Effector CD8-positive, alpha-beta T cell (primary cell): ENCODE measurements around the gene CACNB4.
"Not testable (repeated sequence)": the region's sequence is repeated elsewhere in the genome, so short reads cannot be mapped to it uniquely, and the experiment has no call there.

Experiments
- DNase-seq: peaks from one replicate; lab custom pipeline; 2025; lab: John Stamatoyannopoulos, UW

CACNB4 gene

DNA sequence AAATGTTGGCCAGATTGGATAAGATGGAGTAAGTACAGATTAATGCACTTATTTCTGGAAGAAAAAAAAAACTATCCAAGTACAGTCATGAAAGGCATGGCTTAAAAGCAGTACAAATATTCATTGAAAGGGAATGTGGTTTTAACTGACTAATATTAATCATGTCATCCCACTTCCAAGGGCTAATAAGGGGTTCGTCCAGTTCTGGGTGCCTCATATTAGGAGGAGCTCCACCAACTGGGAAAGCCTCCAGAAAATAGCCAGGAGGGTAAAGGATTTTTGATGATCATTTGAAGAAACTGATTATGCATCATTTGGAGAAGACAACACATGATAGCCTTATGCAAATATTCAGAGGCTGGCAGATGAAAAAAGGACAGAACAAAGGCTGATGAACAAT lies 155.4 kb downstream of the CACNB4 start:
- no peak for DNase-seq

DNA sequence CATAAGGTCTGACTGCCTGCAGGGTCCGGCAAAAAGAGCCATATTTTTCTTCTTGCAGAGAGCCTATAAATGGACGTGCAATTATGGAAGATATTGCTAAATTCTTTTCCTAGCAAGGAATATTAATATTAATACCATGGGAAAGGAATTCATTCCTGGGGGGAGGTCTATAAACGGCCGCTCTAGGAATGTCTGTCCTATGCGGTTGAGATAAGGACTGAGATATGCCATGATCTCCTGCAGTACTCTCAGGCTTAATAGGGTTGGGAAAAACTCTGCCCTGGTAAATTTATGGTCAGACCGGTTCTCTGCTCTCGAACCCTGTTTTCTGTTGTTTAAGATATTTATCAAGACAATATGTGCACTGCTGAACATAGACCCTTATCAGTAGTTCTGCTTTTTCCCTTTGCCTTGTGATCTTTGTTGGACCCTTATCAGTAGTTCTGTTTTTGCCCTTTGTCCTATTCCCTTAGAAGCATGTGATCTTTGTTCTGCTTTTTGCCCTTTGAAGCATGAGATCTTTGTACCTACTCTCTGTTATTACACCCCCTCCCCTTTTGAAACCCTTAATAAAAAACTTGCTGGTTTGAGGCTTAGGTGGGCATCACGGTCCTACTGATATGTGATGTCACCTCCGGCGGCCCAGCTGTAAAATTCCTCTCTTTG lies 156.2 kb downstream of the CACNB4 start:
- DNase-seq, result not testable (repeated sequence)

DNA sequence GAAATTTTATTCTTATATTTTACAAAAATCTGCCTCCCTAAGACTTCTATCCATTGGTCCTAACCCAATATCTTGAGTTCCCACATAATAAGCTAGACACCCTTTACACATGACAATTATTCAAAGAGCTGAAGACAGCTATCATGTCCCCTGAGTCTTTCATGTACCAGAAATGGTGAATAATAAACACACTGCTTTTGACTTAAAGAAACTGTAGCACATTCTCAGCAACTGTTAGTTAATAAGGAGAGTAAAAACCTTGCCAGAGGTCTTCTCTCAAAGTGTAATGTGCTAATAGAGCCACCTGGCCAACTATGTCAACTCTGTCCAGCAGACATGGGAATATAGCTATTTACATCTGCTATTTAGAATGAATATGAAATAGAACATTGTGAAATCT lies 160.9 kb downstream of the CACNB4 start:
- no peak for DNase-seq

DNA sequence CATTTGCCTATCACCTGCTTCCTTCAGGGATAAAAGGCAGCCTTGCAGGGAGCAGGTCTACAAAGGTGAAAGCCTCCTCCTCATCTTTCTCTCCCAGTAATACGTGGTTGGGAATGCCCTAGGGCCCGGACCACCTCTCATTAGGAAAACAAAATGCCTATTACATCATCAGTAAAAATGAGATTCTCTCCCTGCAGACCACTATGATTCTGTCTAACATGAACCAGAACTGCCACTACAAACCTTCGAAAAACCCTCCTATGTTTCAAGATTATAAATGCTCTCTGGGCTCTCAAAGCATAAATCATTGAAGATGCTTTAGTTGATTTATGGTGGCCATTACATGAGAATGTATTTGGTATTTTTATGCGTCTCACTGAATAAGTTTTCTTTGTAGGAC lies 162.2 kb downstream of the CACNB4 start:
- DNase-seq, result no peak

DNA sequence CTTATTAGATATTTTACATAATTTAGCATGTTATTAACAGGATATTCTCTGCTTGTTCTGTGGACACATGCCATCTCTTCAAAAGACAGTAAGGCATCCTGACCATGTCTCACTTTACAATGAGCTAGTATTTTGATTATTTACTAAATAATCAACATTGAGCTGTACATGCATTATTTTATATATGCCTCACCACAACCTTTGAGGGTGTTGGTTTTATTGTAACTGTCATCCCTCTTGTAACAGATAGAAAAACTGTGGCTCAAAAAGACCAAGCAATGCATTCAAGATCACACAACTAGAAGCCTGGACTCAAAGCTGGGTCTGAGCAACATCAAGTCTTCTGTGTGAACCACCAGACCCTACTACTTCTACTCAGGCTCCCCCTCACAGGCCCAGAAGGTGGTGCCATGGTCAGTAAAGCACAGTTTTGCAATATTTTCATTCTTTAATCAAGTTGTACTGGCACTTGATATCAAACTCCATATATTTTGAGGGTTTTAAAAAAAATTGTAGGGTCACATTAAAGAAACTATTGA lies 165.5 kb downstream of the CACNB4 start:
- DNase-seq, result no peak

DNA sequence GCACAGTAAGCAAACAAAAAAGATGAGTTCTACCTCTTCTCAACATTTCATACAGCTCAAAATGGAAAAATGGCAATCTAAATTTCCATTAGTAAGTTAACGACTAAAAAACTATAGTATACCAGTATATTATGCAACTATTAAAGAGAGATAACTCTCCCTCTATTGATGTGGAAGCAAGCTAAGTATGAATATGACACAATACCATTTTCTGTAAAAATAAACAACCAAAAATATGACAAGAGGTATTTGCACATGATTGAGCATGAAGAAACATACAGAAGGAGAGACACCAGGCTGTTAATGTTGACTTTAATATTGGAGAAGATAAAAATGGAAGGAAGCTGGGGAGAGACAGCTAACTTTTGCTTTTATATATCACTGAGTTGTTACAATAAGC lies 167.1 kb downstream of the CACNB4 start:
- no peak for DNase-seq

DNA sequence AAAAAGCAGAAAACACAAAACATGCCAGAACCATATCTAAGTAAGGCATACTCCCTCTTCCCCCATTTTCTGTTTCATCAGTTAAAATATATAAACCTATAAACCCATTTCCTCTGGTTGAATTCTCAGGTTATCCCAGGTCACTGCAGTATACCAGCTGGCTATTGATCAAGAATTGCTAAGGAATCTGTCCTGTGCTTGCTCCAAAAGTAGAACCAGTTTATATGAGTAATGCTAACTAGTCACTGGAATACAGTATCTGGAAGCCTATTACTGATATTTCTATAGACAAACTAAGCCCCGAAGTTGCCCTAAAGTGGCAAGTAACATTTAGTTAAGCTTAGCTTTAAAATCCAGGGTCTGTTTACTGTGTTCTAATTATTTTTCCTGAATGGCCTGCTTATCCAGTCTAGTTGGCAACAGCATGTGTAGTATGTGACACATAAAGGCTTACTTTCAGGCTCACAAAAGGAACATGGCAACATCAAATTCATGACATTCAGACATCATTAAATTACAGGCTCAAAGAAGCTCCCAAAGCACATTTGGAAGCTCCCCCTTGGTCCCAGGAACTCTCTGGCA lies 167.7 kb downstream of the CACNB4 start:
- no peak for DNase-seq

DNA sequence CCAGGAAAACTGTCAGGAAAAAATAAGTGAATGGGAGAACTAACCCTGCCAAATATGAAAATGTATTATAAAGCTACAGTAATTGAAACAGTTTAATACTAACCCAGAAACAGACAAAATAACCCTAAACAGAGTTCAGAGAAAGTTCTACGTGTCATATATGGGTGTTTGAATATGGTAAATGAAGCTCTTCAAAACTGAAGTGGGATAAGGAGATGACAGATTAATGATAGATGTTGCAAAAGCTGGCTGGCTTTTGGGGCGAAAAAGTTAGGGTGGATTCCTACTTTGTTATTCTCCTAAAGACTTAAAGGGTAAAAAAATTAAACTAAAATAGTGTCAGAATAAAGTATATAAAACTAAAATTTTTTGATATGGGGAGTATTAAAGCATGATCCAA lies 168.8 kb downstream of the CACNB4 start:
- no peak for DNase-seq

DNA sequence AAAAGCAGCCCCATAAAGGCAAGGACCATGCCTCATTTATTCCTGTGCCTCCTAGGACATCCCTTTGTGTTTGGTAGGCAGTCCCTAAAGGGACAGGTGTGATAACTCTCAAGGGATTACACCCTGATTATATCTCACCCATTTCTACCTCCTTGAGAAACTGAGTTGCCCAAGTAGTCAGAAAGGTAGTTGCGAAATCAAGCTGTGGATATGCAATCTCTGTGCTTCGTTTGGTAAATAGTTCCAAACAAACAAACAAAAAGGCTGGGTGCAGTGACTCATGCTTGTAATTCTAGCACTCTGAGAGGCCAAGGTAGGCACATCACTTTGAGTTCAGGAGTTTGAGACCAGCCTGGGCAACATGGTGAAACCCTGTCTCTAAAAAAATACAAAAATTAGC lies 170.5 kb downstream of the CACNB4 start:
- no peak for DNase-seq

DNA sequence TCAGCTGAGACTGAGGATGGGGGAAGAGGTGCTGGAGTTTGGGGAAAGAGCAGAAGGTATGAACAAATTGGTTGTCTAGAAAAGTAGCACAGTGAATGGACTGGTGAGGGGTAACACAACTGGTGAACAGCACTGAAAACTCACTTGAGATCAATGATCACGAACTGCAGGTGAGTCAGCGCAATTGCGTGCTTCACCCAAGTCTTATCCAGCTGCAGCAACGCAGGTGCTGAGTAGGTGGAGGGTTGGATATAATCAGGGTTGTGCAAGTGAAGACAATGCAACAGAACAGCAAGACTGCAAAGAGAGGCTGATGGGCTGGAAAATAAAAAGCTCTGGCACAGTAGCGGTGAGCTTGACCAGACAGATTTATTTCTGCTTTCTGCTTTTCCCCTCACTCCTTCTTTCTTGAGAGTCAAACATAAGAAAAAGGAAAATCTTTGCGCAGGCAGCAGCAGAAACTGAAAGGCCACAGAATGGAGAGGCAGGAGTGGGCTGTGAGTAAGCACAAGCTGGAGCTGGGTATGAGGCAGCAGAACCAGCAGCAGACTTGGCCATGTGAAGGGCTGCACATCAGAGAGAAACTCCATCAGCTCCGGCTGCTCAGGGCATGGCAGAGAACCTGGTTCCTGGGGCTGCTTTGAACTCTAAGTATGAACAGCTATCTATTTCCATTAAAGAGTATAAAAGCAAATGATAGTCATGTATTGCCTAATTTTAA lies 171.2 kb downstream of the CACNB4 start:
- DNase-seq, result no peak

DNA sequence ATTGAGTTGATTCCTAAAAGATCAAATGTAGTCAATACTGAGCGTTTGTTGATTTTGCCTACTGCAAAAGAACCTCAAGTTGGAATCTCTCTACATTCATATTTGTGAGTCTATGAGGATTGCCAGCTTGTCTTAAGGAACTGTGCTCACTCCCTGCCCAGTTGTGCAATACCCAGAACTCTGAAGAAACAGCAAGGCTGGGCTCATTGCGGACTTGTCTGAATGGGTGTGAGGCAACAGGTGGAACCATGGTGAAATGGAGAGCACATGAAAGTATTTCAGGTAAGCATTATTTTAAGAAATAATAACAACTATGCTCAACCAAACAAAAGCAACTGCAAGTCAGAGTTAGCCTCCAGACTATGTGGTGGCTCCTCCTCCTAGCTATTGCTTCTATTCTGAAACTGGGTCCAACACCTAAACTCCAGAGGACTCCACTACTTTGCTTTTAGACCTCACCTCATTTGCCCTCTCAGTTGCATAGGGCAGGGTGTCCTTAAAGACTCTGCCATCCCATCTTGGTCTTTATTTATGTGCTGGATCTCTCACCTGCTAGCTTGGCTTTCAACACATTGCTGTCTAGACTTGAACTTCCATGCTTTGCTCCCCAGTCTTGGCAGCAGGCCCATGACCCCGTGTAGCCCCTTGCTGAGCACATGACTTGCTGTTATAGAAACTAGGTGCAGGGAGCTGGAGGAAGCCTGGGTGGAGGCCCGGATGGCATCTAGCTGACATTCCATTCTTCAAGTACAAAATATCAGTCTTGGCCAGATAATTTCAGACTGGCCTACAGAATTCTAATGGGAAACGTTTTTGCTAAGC lies 175.8 kb downstream of the CACNB4 start:
- no peak for DNase-seq

DNA sequence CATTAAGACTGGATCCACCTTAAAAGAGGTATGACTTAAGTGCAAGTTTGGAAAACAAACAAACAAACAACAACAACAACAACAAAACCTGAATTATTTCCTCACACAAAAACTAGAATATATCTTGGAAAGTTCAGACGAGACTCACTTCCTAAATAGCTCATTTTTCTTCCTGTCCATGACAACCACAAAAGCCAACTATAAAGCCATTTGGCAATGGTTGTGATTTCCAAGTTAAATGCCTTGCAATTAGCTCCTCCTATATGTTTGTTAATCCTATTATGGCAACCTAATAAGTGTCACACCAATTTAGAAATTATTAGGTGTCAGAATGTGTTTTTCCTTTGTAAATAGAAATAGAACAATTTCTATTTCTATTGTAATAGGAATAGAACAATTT lies 179.1 kb downstream of the CACNB4 start:
- no peak for DNase-seq

DNA sequence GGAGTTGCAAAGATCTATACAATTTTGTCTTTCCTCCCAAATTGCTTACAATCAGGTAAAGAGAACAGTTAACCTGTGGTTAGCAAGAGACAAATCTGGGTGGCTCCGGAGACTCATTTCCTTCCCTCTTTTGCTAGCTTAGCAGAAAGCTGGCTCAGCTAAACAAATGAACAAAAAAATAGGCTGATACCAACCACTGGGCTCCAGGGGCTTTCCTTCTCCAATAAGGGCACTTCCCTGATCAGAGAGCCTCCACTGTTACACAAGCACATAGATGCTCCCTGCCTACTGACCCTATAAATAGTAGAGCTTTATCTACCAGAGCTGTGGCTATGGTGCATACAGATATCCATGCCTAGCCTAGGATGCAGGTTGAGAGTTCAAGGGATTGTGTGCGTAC lies 180.5 kb downstream of the CACNB4 start:
- no peak for DNase-seq

DNA sequence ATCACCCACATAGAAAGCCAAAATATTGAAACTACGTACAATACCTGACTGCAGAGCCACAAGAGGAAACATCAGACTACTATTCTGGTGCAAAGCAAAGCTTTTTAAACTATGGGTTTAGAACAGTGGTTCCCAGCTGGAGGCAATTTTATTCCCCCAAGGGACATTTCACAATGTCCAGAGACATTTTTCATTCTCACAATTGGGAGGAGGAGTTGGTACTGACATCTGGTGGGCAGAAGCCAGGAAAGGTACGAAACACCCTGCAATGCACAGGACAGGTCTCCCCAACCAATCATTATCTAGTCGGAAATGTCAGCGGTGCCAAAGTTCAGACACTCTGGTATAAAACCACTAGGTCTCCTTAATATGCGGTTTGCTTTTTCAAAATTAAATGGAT lies 182.2 kb downstream of the CACNB4 start:
- no peak for DNase-seq

DNA sequence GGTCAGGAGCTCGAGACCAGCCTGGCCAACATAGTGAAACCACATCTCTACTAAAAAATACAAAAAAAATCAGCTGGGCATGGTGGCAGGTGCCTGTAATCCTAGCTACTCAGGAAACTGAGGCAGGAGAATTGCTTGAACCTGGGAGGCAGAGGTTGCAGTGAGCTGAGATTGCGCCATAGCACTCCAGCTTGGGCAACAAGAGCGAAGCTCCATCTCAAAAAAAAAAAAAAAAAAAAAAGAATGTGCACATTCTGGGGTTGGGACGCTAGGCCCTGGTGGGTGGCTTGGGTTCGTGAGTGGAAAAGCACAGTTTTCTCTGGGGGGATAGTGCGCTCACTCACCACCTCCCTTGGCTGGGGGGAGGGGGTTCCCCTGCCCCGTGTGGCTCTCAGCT lies 183.2 kb downstream of the CACNB4 start:
- not testable (repeated sequence) for DNase-seq

DNA sequence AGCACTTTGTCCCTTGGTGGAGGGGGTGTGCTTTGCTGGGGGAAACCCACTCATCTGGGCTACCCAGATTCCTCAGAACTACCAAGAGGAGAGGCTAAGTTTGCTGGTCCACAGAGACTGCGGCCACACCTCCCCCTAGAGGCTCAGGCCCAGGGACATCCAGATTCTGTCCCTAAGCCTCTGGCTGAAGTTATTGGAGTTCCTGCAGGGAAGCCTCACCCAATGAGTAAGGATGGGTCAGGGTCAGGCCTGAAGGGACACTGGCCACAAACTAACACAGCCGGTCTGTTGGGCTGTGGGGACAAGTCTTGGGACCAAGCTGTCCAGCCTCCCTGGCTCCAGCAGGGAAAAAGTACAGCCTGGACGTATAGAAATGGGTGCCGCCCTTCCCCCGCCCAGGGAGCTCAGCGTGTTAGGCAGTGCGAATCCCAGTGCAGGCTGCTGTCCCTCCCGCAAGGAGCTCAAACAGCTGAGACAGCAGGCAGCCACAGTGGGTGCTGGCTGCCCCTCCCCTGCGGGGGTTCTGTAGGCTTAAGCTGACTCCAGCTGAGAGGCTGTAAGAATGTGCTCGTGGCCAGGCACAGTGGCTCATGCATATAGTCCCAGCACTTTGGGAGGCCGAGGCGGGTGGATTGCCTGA lies 183.7 kb downstream of the CACNB4 start:
- DNase-seq, result no peak

DNA sequence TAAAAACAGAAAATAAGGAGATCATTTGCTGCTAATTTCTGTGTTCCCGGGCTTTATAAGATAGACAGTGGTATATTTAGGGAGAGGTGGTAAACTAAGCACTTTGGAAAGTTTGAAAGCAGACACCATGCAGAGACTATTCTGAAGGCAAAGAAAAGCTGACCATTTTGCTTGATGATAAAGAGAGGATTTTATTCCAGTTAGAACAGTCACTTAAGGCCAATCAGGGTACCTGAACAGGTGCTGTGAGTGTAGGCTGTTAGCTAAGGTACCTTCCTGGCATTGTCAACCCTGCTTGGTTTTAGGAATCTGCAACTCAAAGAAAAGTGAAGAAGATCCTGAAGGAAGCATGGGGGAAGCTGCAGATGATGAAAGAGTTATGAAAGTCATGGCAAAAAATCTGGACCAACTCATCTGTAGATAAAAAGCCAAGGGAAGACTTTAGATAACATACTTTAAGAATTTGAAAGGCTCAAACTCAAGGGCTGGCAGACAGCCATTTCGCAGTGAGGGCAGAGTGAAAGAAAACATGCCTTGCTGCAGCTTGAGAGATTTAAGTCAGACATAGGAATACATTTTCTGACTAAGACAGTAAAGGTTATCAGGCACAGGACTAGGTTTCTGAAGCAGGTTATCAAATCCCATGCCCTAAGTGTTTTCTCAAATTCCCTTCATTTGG lies 190.5 kb downstream of the CACNB4 start:
- no peak for DNase-seq

DNA sequence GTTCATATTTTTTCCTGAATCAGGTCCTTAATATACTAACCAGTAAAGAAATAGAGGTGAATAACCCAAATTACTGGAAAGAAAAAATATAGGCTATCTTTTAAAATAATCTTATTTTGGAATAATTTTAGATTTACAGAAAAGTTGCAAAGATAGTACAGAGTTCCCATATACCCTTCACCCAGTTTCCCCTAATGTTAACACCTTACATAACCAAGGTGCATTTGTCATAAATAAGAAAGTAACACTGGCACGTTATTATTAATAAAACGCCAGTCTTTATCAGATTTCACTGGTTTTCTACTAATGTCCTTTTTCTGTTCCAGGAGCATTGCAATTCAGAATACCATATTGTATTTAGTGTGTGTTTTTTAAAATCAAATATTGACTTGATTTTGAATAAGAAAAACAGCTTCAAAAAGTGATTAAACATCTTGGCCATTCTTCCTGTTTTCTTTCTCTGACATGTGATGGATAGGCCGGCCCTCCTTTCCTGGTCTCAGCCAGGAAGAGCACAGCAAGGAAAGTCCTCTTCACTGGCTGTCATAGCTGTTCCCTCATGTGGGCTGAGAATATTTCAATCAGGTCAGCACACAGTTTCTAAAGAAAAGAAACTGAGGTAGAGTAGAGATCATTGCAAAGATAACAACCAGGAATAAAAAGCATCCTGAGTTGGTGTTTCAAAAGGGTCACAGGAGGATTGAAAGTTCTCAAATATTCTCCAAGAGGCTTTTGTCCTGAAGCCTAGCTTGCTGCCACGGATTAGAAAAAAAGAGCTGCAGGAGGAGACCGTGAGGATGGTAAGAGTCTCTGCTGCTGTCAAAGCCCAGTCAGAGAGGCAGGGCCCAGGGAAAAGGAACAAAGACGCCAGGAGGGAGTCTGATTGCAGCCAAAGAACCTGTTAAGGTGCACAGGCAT lies 191.3 kb downstream of the CACNB4 start:
- DNase-seq, result no peak

DNA sequence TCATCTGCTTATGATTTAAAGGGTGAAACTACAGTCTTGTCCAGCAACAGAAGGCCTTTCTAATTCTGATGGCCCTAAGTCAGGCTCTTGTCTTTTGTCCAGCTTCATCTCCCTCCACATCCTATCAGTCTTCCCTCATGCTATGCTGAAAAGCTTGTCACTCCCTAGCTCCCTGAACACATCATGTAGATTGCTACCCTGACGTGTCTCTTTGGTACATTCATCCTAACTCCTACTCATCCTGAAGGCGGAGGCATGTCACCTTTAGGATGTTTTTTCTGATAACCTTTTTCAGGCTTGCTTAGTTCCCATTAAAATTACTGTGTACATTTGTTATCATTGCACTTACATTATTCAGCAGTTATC lies 192.2 kb downstream of the CACNB4 start:
- DNase-seq, result no peak

DNA sequence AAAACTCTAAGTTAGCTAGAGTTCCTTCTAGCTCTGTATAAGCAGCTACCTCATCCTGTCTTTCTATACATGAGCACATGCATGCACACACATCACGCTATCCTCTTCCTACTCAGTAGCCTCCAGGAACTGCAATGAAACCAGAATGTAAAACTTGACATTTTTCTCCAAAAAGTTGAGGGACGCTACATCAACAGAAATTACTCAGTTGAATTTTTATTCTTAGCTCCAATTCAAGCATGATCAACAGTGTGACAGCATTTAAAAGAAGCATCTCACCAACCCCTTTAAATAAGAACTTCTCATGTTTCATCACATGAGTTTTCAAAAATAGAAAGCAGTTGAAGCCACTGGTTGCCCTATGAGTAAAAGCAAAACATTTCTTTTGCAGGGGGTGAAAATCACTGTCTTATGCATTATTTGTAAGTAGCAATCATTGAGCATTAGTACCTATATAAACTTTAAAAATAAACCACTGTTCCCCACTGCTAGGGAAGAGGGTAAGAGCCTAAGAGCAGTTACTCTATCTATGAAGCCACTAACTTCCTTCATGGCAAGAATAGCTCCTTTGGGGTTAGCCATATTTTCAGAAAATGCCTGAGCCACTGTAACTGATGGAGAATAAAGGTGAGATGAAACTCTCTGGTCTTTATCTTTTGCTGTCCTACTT lies 192.7 kb downstream of the CACNB4 start:
- DNase-seq, result no peak
